Measurements from ENCODE around the gene NR5A1. TPM values are rescaled to one million over a fixed set of nuclear protein-coding genes. Genes with fewer than 3 reads are reported as not detected.

The NR5A1 gene
- total RNA-seq, 2 experiments from 2014 or later: not detected

GRCh38 chr9:124496075-124496449 lies 11.1 kb downstream of the NR5A1 start:
- intact Hi-C loops (cut with DNase I, micrococcal nuclease): no loop called here
- no peaks in the 10 kb centered on the region for H3K9me3 Mint-ChIP-seq (ENCODE audit: low read depth)
- H3K4me1 Mint-ChIP-seq: peaks cover 17% of the 10 kb centered on the region
- CTCF ChIA-PET: no interaction called here
- no peaks in the 10 kb centered on the region for H3K36me3 Mint-ChIP-seq (ENCODE audit: low read depth)
- H3K4me3 Mint-ChIP-seq: no peak overlapping the region
- POLR2A ChIA-PET: no interaction called here
- DNase-seq (no peak), ATAC-seq (no peak)
- no peak overlapping the region for H3K27ac Mint-ChIP-seq
- H3K27me3 Mint-ChIP-seq: peaks cover 4% of the 10 kb centered on the region

DNA sequence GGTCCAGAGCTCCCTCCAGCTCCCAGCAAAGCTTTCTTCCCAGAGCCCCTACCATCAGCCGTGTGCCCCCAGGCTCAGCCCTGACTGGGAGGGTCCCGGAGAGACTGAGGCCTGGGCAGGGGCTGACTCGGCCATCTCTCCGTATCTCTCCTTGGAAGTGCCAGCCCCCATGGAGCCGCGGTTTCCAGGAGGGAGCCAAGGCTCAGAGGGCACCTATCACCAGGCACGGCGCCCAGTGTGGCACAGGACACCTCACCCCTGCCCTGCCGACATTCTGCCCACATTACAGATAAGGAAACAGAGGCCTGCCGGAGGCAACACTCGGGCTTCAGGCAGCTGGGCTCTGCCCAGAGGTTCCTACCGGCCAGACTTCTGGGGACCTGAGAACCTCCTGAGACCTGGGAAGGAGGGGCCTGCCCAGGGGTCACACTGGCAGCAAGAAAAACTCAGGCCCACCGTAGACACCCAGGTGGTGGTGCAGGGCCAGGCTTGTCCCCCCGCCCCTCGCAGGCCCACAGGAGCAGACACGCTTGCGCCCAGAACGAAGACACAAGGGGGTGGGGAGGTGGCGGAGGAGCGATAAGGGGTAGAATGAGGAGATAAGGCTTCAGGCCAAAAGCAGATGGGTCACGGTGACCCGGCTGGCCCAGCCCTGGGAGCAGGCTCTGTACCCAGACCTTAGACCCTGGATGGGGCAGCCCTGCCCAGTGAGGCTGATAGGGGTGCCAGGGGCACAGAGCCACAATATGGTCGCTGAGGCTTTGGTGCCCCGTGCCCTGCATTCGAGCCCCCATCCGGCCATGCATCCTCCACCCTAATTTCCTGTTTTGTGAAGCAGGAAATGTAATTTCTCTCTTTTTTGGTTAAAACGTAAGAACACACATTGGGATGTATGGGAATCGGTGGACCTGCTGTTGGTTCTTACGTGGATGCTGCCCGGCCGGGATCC lies 11.8 kb downstream of the NR5A1 start:
- no peak overlapping the region for H3K27ac Mint-ChIP-seq
- intact Hi-C loops (cut with DNase I, micrococcal nuclease): no loop called here
- CTCF ChIA-PET: no interaction called here

GRCh38 chr9:124493794-124494479 lies 13.3 kb downstream of the NR5A1 start:
- intact Hi-C loops (cut with DNase I, micrococcal nuclease): no loop called here
- no peaks in the 10 kb centered on the region for H3K27me3 Mint-ChIP-seq
- ChIA-PET POLR2A (interaction anchor here (0.5 kb wide), 1 partner anchor 53 kb away, joined by 6 read pairs; no protein-coding TSS in a partner anchor), CTCF (interaction anchor here (1.6 kb wide), 1 partner anchor 43 kb away, joined by 5 read pairs; no protein-coding TSS in a partner anchor)
- ATAC-seq: peak; percentile 19
- H3K27ac Mint-ChIP-seq: no peak overlapping the region
- H3K36me3 Mint-ChIP-seq (ENCODE audit: low read depth): no peaks in the 10 kb centered on the region
- peaks cover 9% of the 10 kb centered on the region for H3K4me1 Mint-ChIP-seq
- no peak for DNase-seq
- no peaks in the 10 kb centered on the region for H3K9me3 Mint-ChIP-seq (ENCODE audit: low read depth)
- no peak overlapping the region for H3K4me3 Mint-ChIP-seq

More for the DNA sequence above, 11.8 kb downstream of the NR5A1 start:
- Mint-ChIP-seq H3K4me1 (peaks cover 12% of the 10 kb centered on the region), H3K36me3 (ENCODE audit: low read depth) (no peaks in the 10 kb centered on the region), H3K9me3 (ENCODE audit: low read depth) (no peaks in the 10 kb centered on the region), H3K27me3 (no peaks in the 10 kb centered on the region), H3K4me3 (no peak overlapping the region)
- POLR2A ChIA-PET: no interaction called here
- ATAC-seq: no peak
- no peak for DNase-seq

GRCh38 chr9:124493218-124493617 lies 14.0 kb downstream of the NR5A1 start:
- intact Hi-C loops (cut with DNase I, micrococcal nuclease): no loop called here
- H3K27ac Mint-ChIP-seq: no peak overlapping the region
- POLR2A ChIA-PET: no interaction called here
- CTCF ChIA-PET: interaction anchor here (1.6 kb wide), 1 partner anchor 44 kb away, joined by 5 read pairs; no protein-coding TSS in a partner anchor
- H3K9me3 Mint-ChIP-seq (ENCODE audit: low read depth): no peaks in the 10 kb centered on the region
- DNase-seq (no peak), ATAC-seq (no peak)
- peaks cover 9% of the 10 kb centered on the region for H3K4me1 Mint-ChIP-seq
- peaks cover under 1% of the 10 kb centered on the region for H3K27me3 Mint-ChIP-seq
- no peaks in the 10 kb centered on the region for H3K36me3 Mint-ChIP-seq (ENCODE audit: low read depth)
- H3K4me3 Mint-ChIP-seq: no peak overlapping the region

DNA sequence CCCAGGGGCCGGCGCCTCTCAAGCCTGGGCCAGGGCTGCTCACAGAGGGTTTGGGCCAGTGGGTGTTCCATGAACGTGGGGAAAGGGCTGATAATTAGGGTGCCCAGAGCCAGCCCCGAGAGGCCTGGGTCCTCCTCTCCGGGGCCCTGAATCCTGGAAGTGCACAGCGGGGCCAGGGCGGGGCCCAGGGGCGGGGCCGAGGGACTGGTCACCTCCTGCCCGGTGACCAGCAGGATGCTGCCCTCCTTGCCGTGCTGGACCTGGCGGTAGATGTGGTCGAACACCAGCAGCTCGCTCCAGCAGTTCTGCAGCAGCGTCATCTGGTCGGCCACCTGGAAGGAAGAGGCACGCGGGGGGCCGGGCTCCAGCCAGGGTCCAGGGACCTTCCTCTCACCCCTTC lies 14.4 kb downstream of the NR5A1 start:
- H3K9me3 Mint-ChIP-seq (ENCODE audit: low read depth): no peaks in the 10 kb centered on the region
- no peak for DNase-seq
- ATAC-seq: no peak
- no peaks in the 10 kb centered on the region for H3K36me3 Mint-ChIP-seq (ENCODE audit: low read depth)
- intact Hi-C loops (cut with DNase I, micrococcal nuclease): no loop called here
- no peak overlapping the region for H3K27ac Mint-ChIP-seq
- ChIA-PET CTCF (no interaction called here), POLR2A (no interaction called here)
- H3K27me3 Mint-ChIP-seq: peaks cover 2% of the 10 kb centered on the region
- H3K4me1 Mint-ChIP-seq: peaks cover 9% of the 10 kb centered on the region
- no peak overlapping the region for H3K4me3 Mint-ChIP-seq

- Mint-ChIP-seq H3K9me3 (ENCODE audit: low read depth) (no peaks in the 10 kb centered on the region), H3K36me3 (ENCODE audit: low read depth) (no peaks in the 10 kb centered on the region), H3K27me3 (peaks cover 2% of the 10 kb centered on the region), H3K27ac (no peak overlapping the region), H3K4me1 (peaks cover 9% of the 10 kb centered on the region), H3K4me3 (no peak overlapping the region)
- ATAC-seq: no peak
- ChIA-PET POLR2A (no interaction called here), CTCF (no interaction called here)
- DNase-seq: no peak
- intact Hi-C loops (cut with DNase I, micrococcal nuclease): no loop called here
Observed at GRCh38 chr9:124491049-124491975, 15.9 kb downstream of the NR5A1 start.

DNA sequence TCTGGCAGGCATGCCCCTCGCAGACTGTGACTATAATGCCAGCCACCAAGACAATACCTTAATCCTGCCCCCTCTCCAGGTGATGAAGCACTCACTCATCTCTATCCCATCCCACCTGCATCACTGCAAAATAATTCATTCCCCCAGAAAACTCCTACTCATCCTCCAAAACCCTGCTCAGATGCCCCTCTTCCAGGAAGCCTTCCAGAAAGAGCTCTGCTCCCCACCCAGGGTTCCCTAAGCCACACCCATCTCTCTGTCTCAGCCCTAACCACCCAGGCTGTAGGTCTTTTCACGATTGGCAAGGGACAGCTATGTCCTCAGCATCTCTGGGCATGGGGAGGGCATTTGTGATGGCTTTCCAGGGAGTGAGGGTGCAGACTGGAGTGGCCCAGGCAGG lies 17.2 kb downstream of the NR5A1 start:
- no peak for ATAC-seq
- H3K36me3 Mint-ChIP-seq (ENCODE audit: low read depth): no peaks in the 10 kb centered on the region
- no peak overlapping the region for H3K27ac Mint-ChIP-seq
- intact Hi-C loops (cut with DNase I, micrococcal nuclease): no loop called here
- no peaks in the 10 kb centered on the region for H3K4me1 Mint-ChIP-seq
- no peaks in the 10 kb centered on the region for H3K9me3 Mint-ChIP-seq (ENCODE audit: low read depth)
- ChIA-PET CTCF (no interaction called here), POLR2A (no interaction called here)
- no peak for DNase-seq
- no peak overlapping the region for H3K4me3 Mint-ChIP-seq
- peaks cover 2% of the 10 kb centered on the region for H3K27me3 Mint-ChIP-seq

DNA sequence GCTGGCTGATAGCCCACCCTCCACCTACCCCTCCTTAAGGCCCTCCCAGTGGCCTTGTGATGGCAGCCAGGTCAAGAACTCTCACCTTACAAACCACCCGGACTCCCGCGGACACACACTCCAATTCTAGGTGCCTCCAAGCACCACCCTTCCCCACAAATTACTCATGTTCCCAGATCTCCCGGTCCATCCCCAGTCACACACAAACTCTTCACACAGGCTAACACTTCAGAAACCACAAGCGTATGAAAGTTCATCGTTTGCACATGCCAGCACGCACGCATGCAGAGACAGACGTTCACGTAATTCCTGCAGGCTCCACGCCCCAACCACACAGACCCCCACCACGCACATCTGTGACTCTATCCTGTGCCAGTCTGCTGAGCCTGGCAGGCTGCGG lies 18.0 kb downstream of the NR5A1 start:
- Mint-ChIP-seq H3K27me3 (peaks cover 2% of the 10 kb centered on the region), H3K9me3 (ENCODE audit: low read depth) (no peaks in the 10 kb centered on the region), H3K27ac (no peak overlapping the region), H3K4me1 (no peaks in the 10 kb centered on the region), H3K4me3 (no peak overlapping the region), H3K36me3 (ENCODE audit: low read depth) (no peaks in the 10 kb centered on the region)
- ATAC-seq (no peak), DNase-seq (no peak)
- intact Hi-C loops (cut with DNase I, micrococcal nuclease): no loop called here
- ChIA-PET CTCF (no interaction called here), POLR2A (no interaction called here)

- Mint-ChIP-seq H3K4me3 (no peak overlapping the region), H3K27ac (no peak overlapping the region), H3K4me1 (no peaks in the 10 kb centered on the region), H3K27me3 (peaks cover 2% of the 10 kb centered on the region), H3K9me3 (ENCODE audit: low read depth) (no peaks in the 10 kb centered on the region), H3K36me3 (ENCODE audit: low read depth) (no peaks in the 10 kb centered on the region)
- ATAC-seq (no peak), DNase-seq (no peak)
- ChIA-PET POLR2A (no interaction called here), CTCF (no interaction called here)
- intact Hi-C loops (cut with DNase I, micrococcal nuclease): no loop called here
Observed at GRCh38 chr9:124488641-124489210, 18.5 kb downstream of the NR5A1 start.

DNA sequence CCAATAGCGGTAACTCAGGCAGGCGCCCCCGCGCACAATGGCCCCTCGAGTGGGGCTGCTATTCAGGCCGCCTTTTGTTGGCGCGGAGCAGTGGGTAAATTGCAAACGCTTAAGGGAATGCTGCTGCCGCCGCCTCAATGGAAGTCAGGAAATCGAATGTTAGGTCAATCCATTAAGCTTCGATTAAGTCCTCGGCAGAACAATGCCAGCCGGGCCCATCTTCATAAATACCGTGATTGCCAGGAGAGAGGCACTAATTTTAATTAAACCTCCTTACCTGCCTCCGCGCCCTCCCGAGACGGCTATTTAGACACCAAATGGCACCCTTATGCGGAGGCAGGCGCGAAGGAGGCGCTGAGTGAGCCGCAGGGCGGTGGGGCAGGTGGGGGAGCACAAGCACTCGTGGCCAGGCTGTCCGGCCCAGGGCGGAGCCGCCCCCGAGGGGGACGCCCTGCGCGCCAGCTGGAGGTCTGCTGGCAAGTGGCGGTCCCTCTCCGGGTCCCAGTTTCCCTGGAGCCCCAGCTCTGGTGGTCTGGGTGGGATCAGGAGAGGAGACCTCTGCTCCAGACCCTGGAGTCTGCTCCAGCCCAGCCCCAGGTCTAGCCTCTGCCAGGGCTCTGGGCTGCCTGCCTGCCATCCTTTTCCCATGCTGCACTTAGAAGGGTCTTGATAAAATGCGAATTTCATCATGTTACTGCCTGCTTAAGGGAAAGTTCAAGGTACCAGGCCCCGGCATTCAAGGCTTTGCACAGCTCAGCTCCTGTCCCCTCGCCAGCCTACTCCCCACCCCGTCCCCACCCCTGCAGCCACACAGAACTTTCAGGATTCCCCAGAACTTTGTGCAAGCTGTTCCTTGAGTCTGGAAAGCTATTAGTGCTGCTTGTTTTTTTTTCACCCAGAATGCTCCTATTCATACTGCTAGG lies 19.7 kb downstream of the NR5A1 start:
- intact Hi-C loops (cut with DNase I, micrococcal nuclease): no loop called here

More for the DNA sequence above, 19.7 kb downstream of the NR5A1 start:
- POLR2A ChIA-PET: no interaction called here
- CTCF ChIA-PET: interaction anchor here (0.8 to 1.0 kb wide), 2 partner anchors 110 to 226 kb away, joined by 3 read pairs; no protein-coding TSS in a partner anchor
- no peak overlapping the region for H3K4me3 Mint-ChIP-seq
- no peaks in the 10 kb centered on the region for H3K4me1 Mint-ChIP-seq
- ATAC-seq (no peak), DNase-seq (no peak)
- H3K9me3 Mint-ChIP-seq (ENCODE audit: low read depth): no peaks in the 10 kb centered on the region
- no peak overlapping the region for H3K27ac Mint-ChIP-seq
- H3K36me3 Mint-ChIP-seq (ENCODE audit: low read depth): no peaks in the 10 kb centered on the region
- H3K27me3 Mint-ChIP-seq: peaks cover 5% of the 10 kb centered on the region
